ENCODE data around the gene ZNF608.

Gene ZNF608

GRCh38 chr5:124714910-124715309, 31.5 kb downstream of the ZNF608 start:
- no peak for DNase-seq (ENCODE audit: low spot score)

GRCh38 chr5:124713595-124713994, 32.8 kb downstream of the ZNF608 start:
- no peak for DNase-seq (ENCODE audit: low spot score)

- no peak for DNase-seq (ENCODE audit: low spot score)
Observed at GRCh38 chr5:124712731-124713305, 33.6 kb downstream of the ZNF608 start.

GRCh38 chr5:124708086-124708485, 38.4 kb downstream of the ZNF608 start:
- no peak for DNase-seq (ENCODE audit: low spot score)

GRCh38 chr5:124707520-124707919, 38.9 kb downstream of the ZNF608 start:
- no peak for DNase-seq (ENCODE audit: low spot score)

- DNase-seq (ENCODE audit: low spot score) = no peak
Observed at GRCh38 chr5:124706729-124707361, 39.6 kb downstream of the ZNF608 start.

GRCh38 chr5:124706051-124706450, 40.4 kb downstream of the ZNF608 start:
- DNase-seq (ENCODE audit: low spot score) = no peak

GRCh38 chr5:124705577-124705976, 40.9 kb downstream of the ZNF608 start:
- DNase-seq (ENCODE audit: low spot score) = no peak

- no peak for DNase-seq (ENCODE audit: low spot score)
Observed at GRCh38 chr5:124704594-124705284, 41.7 kb downstream of the ZNF608 start.

- DNase-seq (ENCODE audit: low spot score) = no peak
Observed at GRCh38 chr5:124703995-124704394, 42.4 kb downstream of the ZNF608 start.

- DNase-seq (ENCODE audit: low spot score) = no peak
Observed at GRCh38 chr5:124702525-124702924, 43.9 kb downstream of the ZNF608 start.

GRCh38 chr5:124701873-124702425, 44.5 kb downstream of the ZNF608 start:
- DNase-seq (ENCODE audit: low spot score) = no peak

- no peak for DNase-seq (ENCODE audit: low spot score)
Observed at GRCh38 chr5:124701016-124701415, 45.4 kb downstream of the ZNF608 start.

GRCh38 chr5:124700333-124700732, 46.1 kb downstream of the ZNF608 start:
- DNase-seq (ENCODE audit: low spot score) = no peak

GRCh38 chr5:124698770-124699169, 47.7 kb downstream of the ZNF608 start:
- no peak for DNase-seq (ENCODE audit: low spot score)

- no peak for DNase-seq (ENCODE audit: low spot score)
Observed at GRCh38 chr5:124697933-124698591, 48.4 kb downstream of the ZNF608 start.

GRCh38 chr5:124697501-124697900, 48.9 kb downstream of the ZNF608 start:
- no peak for DNase-seq (ENCODE audit: low spot score)

- no peak for DNase-seq (ENCODE audit: low spot score)
Observed at GRCh38 chr5:124696898-124697297, 49.5 kb downstream of the ZNF608 start.

Measured in ecto neural progenitor cell (in vitro differentiated cells).